ENCODE measurements around the gene PSME4. TPM values are rescaled to one million over a fixed set of nuclear protein-coding genes. Genes with fewer than 3 reads are reported as not detected.

PSME4 gene
- total RNA-seq, 1 experiment from 2014 or later, result 87.4 TPM

GRCh38 chr2:53938904-53939303 lies 31.9 kb downstream of the PSME4 start:
- H3K36me3 Mint-ChIP-seq (ENCODE audit: insufficient read depth in 1 of 3, low read depth in 3 of 3), result peaks cover 7 to 45% (median 32%) of the 10 kb centered on the region in 3 experiments; a peak in 5 of 7 replicates
- Histone ChIP-seq H3K23ac (ENCODE audit: insufficient read length, low read depth, low read length) (no peak overlapping the region), H4K8ac (replicated peaks; ENCODE audit: insufficient read length, low read depth, low read length) (no peak overlapping the region), H4K91ac (ENCODE audit: insufficient read length, low read depth, low read length) (no peak overlapping the region), H2AK5ac (ENCODE audit: insufficient read length, low read length) (no peak overlapping the region), H3K9ac (ENCODE audit: extremely low read depth, insufficient read length, low read length) (no peak overlapping the region), H3K27ac (ENCODE audit: insufficient read length, low read depth, low read length) (no peak overlapping the region), H3K27me3 (ENCODE audit: insufficient read depth, low read length) (no peaks in the 10 kb centered on the region), H2BK15ac (ENCODE audit: low read depth, low read length) (no peak overlapping the region), H2AFZ (ENCODE audit: low read length) (no peak overlapping the region), H3K79me1 (ENCODE audit: insufficient read depth, low read depth, low read length, poor library complexity, severe bottlenecking) (no peaks in the 10 kb centered on the region), H2BK5ac (ENCODE audit: insufficient read length, low read length) (no peak overlapping the region), H3K4me2 (ENCODE audit: insufficient read depth, insufficient read length, low read length) (no peak overlapping the region), H3K4ac (ENCODE audit: low read depth, low read length) (no peak overlapping the region), H4K5ac (ENCODE audit: insufficient read length, low read depth, low read length) (no peak overlapping the region), H3K14ac (ENCODE audit: insufficient read depth, low read length) (no peak overlapping the region), H3K79me2 (ENCODE audit: insufficient read depth, low read length) (no peaks in the 10 kb centered on the region), H4K20me1 (ENCODE audit: control insufficient read depth, insufficient read depth, insufficient read length) (no peaks in the 10 kb centered on the region), H3K9me3 (ENCODE audit: control insufficient read depth, low read depth, low read length) (no peaks in the 10 kb centered on the region), H2BK12ac (ENCODE audit: insufficient read length, low read depth, low read length) (no peak overlapping the region), H3K56ac (ENCODE audit: insufficient read length, low read depth, low read length) (no peak overlapping the region), H3K23me2 (ENCODE audit: insufficient read length, low read depth, low read length, poor library complexity, severe bottlenecking) (no peaks in the 10 kb centered on the region), H2BK20ac (ENCODE audit: low read depth, low read length, poor library complexity, severe bottlenecking) (no peak overlapping the region), H2BK120ac (ENCODE audit: low read depth, low read length, poor library complexity, severe bottlenecking) (no peak overlapping the region), H3T11ph (ENCODE audit: low read length) (no peak overlapping the region), H3K18ac (ENCODE audit: insufficient read length, low read depth, low read length) (no peak overlapping the region), H3K4me1 (ENCODE audit: insufficient read depth, low read length) (no peaks in the 10 kb centered on the region)
- no peaks in the 10 kb centered on the region for H3K4me1 Mint-ChIP-seq
- H3K27ac Mint-ChIP-seq, result no peak overlapping the region
- no peaks in the 10 kb centered on the region for H3K9me3 Mint-ChIP-seq
- no peaks in the 10 kb centered on the region for H3K27me3 Mint-ChIP-seq (ENCODE audit: low read depth)
- TF ChIP-seq CTCF (conservative IDR thresholded peaks at IDR 0.05), result no peak
- no CpG with 5 or more reads among the region's 3 CpGs for WGBS (ENCODE audit: extremely low coverage, insufficient read length, low lambda C conversion rate)
- H3K4me3 Mint-ChIP-seq, result no peak overlapping the region
- DNase-seq, result no peak
